ENCODE results near the gene GRIK2.
"Not testable (repeated sequence)": the region's sequence is repeated elsewhere in the genome, so short reads cannot be mapped to it uniquely, and the experiment has no call there.

Gene GRIK2

DNA sequence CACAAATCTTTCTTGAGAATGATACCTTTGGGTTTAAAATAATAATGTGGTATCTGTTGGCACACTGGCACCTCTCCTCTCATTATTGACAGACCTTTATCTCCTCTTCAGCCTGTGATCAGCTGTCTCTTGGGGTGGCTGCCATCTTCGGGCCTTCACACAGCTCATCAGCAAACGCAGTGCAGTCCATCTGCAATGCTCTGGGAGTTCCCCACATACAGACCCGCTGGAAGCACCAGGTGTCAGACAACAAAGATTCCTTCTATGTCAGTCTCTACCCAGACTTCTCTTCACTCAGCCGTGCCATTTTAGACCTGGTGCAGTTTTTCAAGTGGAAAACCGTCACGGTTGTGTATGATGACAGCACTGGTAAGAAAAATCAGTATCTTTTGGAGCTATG lies 232.8 kb downstream of the GRIK2 start:
- no peak overlapping the region for H3K4me3 ChIP-seq (ENCODE audit: low read depth, low read length)
- DNase-seq (ENCODE audit: low read depth), result no peak
- TF ChIP-seq, protein P1, sequence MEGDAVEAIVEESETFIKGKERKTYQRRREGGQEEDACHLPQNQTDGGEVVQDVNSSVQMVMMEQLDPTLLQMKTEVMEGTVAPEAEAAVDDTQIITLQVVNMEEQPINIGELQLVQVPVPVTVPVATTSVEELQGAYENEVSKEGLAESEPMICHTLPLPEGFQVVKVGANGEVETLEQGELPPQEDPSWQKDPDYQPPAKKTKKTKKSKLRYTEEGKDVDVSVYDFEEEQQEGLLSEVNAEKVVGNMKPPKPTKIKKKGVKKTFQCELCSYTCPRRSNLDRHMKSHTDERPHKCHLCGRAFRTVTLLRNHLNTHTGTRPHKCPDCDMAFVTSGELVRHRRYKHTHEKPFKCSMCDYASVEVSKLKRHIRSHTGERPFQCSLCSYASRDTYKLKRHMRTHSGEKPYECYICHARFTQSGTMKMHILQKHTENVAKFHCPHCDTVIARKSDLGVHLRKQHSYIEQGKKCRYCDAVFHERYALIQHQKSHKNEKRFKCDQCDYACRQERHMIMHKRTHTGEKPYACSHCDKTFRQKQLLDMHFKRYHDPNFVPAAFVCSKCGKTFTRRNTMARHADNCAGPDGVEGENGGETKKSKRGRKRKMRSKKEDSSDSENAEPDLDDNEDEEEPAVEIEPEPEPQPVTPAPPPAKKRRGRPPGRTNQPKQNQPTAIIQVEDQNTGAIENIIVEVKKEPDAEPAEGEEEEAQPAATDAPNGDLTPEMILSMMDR (IDR thresholded peaks at IDR 0.05; ENCODE audit: insufficient read depth, low read depth, low read length, missing control alignments), result no peak

DNA sequence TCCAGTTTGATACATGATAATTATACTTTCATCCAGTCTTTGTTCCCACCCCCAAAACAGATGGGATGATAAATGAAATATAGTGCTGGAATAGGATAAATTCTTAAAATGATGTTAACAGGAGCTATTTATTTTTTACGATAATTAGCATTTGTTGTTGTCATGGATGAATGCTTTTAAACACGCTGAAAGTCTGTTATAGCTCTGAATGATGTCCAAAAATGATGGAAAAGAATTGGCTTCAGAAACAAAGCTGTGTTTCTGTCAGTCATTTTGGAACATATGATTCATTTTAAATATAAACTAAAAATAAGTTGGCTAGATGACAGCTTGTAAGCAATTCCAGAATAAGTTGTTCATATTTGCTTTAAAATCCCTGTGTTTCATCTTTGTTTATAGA lies 237.4 kb downstream of the GRIK2 start:
- DNase-seq (ENCODE audit: low read depth), result no peak
- no peak overlapping the region for H3K4me3 ChIP-seq (ENCODE audit: low read depth, low read length)
- TF ChIP-seq, protein P1 (IDR thresholded peaks at IDR 0.05; ENCODE audit: insufficient read depth, low read depth, low read length, missing control alignments), result no peak

DNA sequence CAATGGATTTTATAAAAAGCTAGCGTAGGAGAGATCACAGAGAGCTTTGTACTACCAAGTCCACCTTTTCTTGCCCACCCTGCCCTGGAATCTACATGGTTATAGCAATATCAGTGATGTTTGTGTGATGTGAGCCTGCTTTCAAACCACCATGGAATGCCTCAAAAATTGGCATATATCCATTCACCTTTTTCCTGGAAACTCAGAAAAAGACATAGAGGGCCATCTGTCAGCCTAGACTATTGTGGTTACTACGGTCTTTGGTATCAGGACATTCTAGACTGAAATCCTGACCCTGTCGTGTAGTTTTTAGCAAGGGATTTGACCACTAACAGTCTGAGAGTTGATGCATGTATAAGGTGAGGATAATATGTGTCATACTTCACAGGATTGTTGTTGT lies 239.6 kb downstream of the GRIK2 start:
- no peak overlapping the region for H3K4me3 ChIP-seq (ENCODE audit: low read depth, low read length)
- DNase-seq (ENCODE audit: low read depth), result no peak
- TF ChIP-seq, protein P1 (IDR thresholded peaks at IDR 0.05; ENCODE audit: insufficient read depth, low read depth, low read length, missing control alignments), result no peak

DNA sequence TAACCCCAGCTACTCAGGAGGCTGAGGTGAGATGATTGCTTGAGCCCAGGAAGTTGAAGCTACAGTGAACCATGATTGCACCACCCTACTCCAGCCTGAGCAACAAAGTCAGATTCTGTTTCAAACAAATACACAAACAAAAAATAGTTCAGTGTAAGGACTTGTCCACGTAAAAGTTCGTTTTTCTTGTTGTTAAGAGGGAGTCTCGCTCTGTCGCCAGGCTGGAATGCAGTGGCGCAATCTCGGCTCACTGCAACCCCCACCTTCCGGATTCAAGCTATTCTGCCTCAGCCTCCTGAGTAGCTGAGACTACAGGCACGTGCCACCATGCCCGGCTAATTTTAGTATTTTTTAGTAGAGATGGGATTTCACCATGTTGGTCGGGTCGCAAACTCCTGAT lies 245.4 kb downstream of the GRIK2 start:
- not testable (repeated sequence) for DNase-seq (ENCODE audit: low read depth); H3K4me3 ChIP-seq (ENCODE audit: low read depth, low read length)

DNA sequence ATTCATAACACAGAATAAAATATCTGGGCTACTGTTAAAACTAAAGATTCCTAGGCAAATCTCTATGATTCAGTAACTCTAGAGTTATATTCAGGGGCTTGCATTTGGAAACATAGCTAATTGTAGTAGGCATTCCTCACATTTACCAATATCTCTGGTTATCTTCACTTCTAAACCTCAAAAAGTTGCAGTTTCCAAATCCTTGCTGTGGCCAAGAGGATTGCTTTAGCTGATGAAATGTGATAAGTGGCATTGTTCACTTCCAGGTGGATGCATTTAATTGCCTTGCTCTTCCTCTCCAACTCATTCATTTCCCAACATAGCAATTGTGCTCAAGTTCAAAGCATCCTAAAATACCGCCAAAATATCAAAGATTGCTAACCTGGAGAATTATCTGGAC lies 246.6 kb downstream of the GRIK2 start:
- no peak for DNase-seq (ENCODE audit: low read depth)
- no peak overlapping the region for H3K4me3 ChIP-seq (ENCODE audit: low read depth, low read length)

DNA sequence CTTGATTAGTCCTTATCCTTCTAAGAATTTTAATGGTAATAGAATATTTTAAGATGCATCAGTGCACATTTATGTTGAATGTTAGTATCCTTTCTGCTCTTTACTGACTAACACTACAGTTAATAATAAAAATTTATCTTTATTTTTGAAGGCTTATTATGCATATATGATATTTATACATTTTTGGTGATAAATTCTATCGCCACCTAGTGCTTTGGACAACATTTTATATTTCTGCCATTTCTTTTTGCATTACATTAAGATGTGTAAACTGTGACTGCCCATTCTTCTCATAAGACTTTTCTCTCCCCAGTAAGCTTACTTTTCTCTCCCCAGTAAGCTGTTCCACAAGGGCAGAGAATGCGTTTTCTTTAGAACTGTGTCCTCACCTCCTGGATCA lies 252.3 kb downstream of the GRIK2 start:
- no peak for DNase-seq (ENCODE audit: low read depth)
- H3K4me3 ChIP-seq (ENCODE audit: low read depth, low read length), result no peak overlapping the region

More for the DNA sequence above, 246.6 kb downstream of the GRIK2 start:
- TF ChIP-seq, protein P1 (IDR thresholded peaks at IDR 0.05; ENCODE audit: insufficient read depth, low read depth, low read length, missing control alignments), result no peak

DNA sequence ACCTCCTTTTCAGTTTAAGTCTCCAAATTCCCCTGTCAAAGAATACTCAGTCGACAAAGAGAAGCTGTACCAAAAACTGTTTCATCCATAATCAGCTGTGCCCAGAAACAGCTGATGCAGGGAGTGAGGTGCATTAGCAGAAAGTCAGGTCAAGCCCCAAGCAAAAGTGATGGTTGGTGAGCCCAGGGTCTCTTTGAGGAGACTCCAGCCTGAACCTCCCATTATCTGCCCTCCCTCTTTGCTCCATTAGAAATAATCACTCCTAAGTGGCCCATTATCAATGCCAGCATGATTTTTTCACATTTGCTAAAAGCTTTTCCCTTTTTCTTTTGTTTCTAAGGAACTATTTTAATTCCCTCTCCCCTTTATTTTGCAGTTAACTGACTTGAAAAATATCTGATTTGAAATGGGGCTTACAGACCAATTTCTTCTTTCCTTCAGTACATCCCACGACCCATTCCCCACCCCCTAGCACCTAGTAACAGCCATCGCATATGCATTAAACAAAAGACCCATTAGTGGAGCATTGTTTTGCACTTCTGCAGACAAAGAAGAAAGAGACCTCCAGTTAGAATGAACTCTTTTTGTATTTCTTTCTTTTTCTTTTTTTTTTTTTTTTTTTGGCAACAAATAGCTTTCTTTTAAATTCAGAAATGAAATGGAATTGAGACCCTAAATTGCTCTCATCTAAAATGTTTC lies 257.0 kb downstream of the GRIK2 start:
- no peak overlapping the region for H3K4me3 ChIP-seq (ENCODE audit: low read depth, low read length)

More for the DNA sequence above, 252.3 kb downstream of the GRIK2 start:
- TF ChIP-seq, protein P1 (IDR thresholded peaks at IDR 0.05; ENCODE audit: insufficient read depth, low read depth, low read length, missing control alignments), result no peak

More for the DNA sequence above, 257.0 kb downstream of the GRIK2 start:
- TF ChIP-seq, protein P1 (IDR thresholded peaks at IDR 0.05; ENCODE audit: insufficient read depth, low read depth, low read length, missing control alignments), result no peak
- DNase-seq (ENCODE audit: low read depth), result no peak
